Measurements from ENCODE around the gene NUDT14.

GRCh38 chr14:105169776-105170655, 11.1 kb downstream of the NUDT14 start:
- TF ChIP-seq CTCF (IDR thresholded peaks at IDR 0.05; ENCODE audit: borderline replicate concordance, extremely low read depth, low read length, poor library complexity, severe bottlenecking) (no peak), EZH2 (IDR thresholded peaks at IDR 0.05; ENCODE audit: borderline replicate concordance, low read depth, low read length, severe bottlenecking) (no peak)
